SK-N-SH (cell line): Measurements from ENCODE around the gene SPACDR.

Experiments used
- POLR2AphosphoS5 ChIP-seq: IDR thresholded peaks from 2 replicates; pipeline ENCODE4 v1.6.1; 2012; ENCODE audit warnings: low read depth, low read length
- RCOR1 ChIP-seq: fragments of 150-350 bp; IDR thresholded peaks from 2 replicates; pipeline ENCODE4 v1.6.1; 2017; ENCODE audit warnings: antibody characterized with exemption, low read length

GRCh38 chr7:100486753-100487446 is 22.8 kb upstream of the SPACDR start:
- TF ChIP-seq RCOR1 (no peak), POLR2AphosphoS5 (no peak)
